Body of pancreas (tissue), 4 donors: ENCODE results near the gene PHF21A. TPM values are rescaled to one million over a fixed set of nuclear protein-coding genes. Genes with fewer than 3 reads are reported as not detected.

Source experiments
- ATAC-seq: fragments of 150-250 bp; one replicate; pipeline ENCODE4 v1.9.1; 2016
- DNase-seq, 4 donors: peaks; one replicate each; pipeline ENCODE4 v3.0.0-alpha.2; 2019
- H3K27ac ChIP-seq, 4 donors: fragments of 200-600 bp; sonication (generic); 1 replicate in 3 of 4; 2 replicates in 1 of 4; pipeline versions ENCODE4 v1.5.1 to v1.6.1; 2016 to 2019; ENCODE audit warnings: mild to moderate bottlenecking in 1 of 4, mixed read lengths in 1 of 4, moderate library complexity in 1 of 4
- H3K27me3 ChIP-seq, 2 donors: fragments of 200-600 bp; sonication (generic); one replicate each; pipeline ENCODE4 v1.6.0; 2016; ENCODE audit warnings: mild to moderate bottlenecking in 1 of 2
- H3K36me3 ChIP-seq, 2 donors: fragments of 200-600 bp; sonication (generic); replicated peaks in 1 of 2; 2 replicates each; pipeline ENCODE4 v1.5.1; 2016; ENCODE audit warnings: low read depth in 2 of 2; ENCODE audit not compliant: insufficient read depth in 1 of 2
- H3K4me1 ChIP-seq: fragments of 200-600 bp; sonication (generic); one replicate; pipeline ENCODE4 v1.6.0; 2016
- H3K4me3 ChIP-seq, 2 donors: fragments of 200-600 bp; sonication (generic); 1 replicate in 1 of 2; 2 replicates in 1 of 2; pipeline ENCODE4 v1.5.1; 2016 to 2019
- H3K9me3 ChIP-seq, 3 donors: fragments of 200-600 bp; sonication (generic); 1 replicate in 2 of 3; 2 replicates in 1 of 3; pipeline ENCODE4 v1.5.1; 2016
- CTCF ChIP-seq, 7 experiments: fragments of 450-650 bp in 4 of 7; fragments of 200-600 bp in 3 of 7; sonication (generic) in 3 of 7; IDR thresholded peaks; one replicate each; pipeline ENCODE4 v1.5.1; 2016 to 2019; ENCODE audit warnings: antibody characterized with exemption in 7 of 7
- POLR2A ChIP-seq, 3 donors: fragments of 450-650 bp; IDR thresholded peaks; one replicate each; pipeline ENCODE4 v1.6.1; 2016; ENCODE audit warnings: antibody characterized with exemption in 3 of 3, mild to moderate bottlenecking in 2 of 3
- WGBS, 2 donors: methylation state at CpG; one replicate each; pipeline ENCODE4 v1.1.5; 2017; 5-methylcytosine and 5-hydroxymethylcytosine counted together
- intact Hi-C: fragments of 100-400 bp; cut with DNase I; formaldehyde crosslinking; loops from one replicate; pipeline ENCODE4 v1.15.1; 2023
- total RNA-seq, 2 donors: library from RNA; depleted of rRNA; stranded (reverse); fragments of >200 nt; gene quantifications; one replicate each; pipeline ENCODE4 v1.1.0, GENCODE V29; 2016

PHF21A gene
- total RNA-seq, 2 donors from 2014 or later, result 11.7 to 49.4 TPM

GRCh38 chr11:45995342-45995734, 125.9 kb downstream of the PHF21A start:
- H3K4me3 ChIP-seq, result no peak overlapping the region
- intact Hi-C loops, result no loop called here
- peaks cover 10% of the 10 kb centered on the region for H3K4me1 ChIP-seq
- no peaks in the 10 kb centered on the region for H3K27me3 ChIP-seq
- DNase-seq, result no peak
- no peak for ATAC-seq
- 50% methylated on average over 1 of the region's 1 CpG for WGBS, 2 donors
- H3K36me3 ChIP-seq, result no peaks in the 10 kb centered on the region
- no peak overlapping the region for H3K27ac ChIP-seq
- no peaks in the 10 kb centered on the region for H3K9me3 ChIP-seq
- TF ChIP-seq CTCF (IDR thresholded peaks at IDR 0.05) (no peak), POLR2A (IDR thresholded peaks at IDR 0.05) (no peak)

- Histone ChIP-seq H3K4me1 (peaks cover 10% of the 10 kb centered on the region), H3K36me3 (no peaks in the 10 kb centered on the region), H3K4me3 (no peak overlapping the region), H3K27ac (no peak overlapping the region), H3K9me3 (no peaks in the 10 kb centered on the region), H3K27me3 (no peaks in the 10 kb centered on the region)
- intact Hi-C loops, result no loop called here
- 84 to 89% methylated on average over 10 of the region's 10 CpGs for WGBS, 2 donors
- no peak for ATAC-seq
- TF ChIP-seq CTCF (IDR thresholded peaks at IDR 0.05) (no peak), POLR2A (IDR thresholded peaks at IDR 0.05) (no peak)
- no peak for DNase-seq
Observed at GRCh38 chr11:45994371-45995341, 126.6 kb downstream of the PHF21A start.

- ATAC-seq (no peak), DNase-seq (peak; percentile 21 to 65 (median 44))
- intact Hi-C loops, result no loop called here
- Histone ChIP-seq H3K4me3 (no peak overlapping the region), H3K36me3 (no peaks in the 10 kb centered on the region), H3K9me3 (no peaks in the 10 kb centered on the region), H3K27ac (no peak overlapping the region), H3K4me1 (peaks cover 10% of the 10 kb centered on the region), H3K27me3 (no peaks in the 10 kb centered on the region)
- WGBS, 2 donors, result 50 to 54% methylated on average over 6 of the region's 6 CpGs
- TF ChIP-seq CTCF (IDR thresholded peaks at IDR 0.05) (no peak), POLR2A (IDR thresholded peaks at IDR 0.05) (no peak)
Observed at GRCh38 chr11:45993531-45994001, 127.7 kb downstream of the PHF21A start.

- Histone ChIP-seq H3K4me1 (peaks cover 10% of the 10 kb centered on the region), H3K27ac (no peak overlapping the region), H3K4me3 (no peak overlapping the region), H3K36me3 (no peaks in the 10 kb centered on the region), H3K27me3 (no peaks in the 10 kb centered on the region), H3K9me3 (no peaks in the 10 kb centered on the region)
- DNase-seq, result no peak
- intact Hi-C loops, result no loop called here
- 15 to 37% methylated on average over 1 of the region's 1 CpG for WGBS, 2 donors
- TF ChIP-seq CTCF (IDR thresholded peaks at IDR 0.05) (no peak), POLR2A (IDR thresholded peaks at IDR 0.05) (no peak)
- no peak for ATAC-seq
Observed at GRCh38 chr11:45988921-45989320, 132.3 kb downstream of the PHF21A start.
